Raji (cell line): ENCODE results near the gene RBM33.

Experiments
- POLR2A ChIP-seq: IDR thresholded peaks from 2 replicates; pipeline ENCODE4 v1.6.1; 2011; ENCODE audit warnings: low read depth, low read length, control low read depth; ENCODE audit not compliant: insufficient read depth

Gene RBM33

DNA sequence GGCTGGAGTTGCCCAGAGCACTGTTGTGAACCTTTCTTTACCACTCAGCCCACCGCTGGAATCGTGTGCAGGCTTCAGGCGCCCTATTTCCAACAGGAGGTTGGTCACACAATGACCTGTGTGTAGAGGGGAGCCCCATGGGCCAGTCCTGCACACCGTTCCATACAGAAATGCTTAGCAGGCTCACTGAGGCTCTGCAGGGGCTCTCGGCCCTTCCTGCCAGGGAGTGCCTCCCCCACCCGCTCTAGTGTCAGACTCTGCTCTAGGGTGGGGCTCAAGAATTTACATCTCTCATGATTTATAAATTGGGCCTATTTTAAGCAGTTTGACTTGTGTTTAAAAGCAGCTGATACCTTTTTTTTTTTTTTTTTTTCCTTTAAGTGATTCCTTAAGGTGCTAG lies 125.8 kb downstream of the RBM33 start:
- TF ChIP-seq POLR2A: no peak

DNA sequence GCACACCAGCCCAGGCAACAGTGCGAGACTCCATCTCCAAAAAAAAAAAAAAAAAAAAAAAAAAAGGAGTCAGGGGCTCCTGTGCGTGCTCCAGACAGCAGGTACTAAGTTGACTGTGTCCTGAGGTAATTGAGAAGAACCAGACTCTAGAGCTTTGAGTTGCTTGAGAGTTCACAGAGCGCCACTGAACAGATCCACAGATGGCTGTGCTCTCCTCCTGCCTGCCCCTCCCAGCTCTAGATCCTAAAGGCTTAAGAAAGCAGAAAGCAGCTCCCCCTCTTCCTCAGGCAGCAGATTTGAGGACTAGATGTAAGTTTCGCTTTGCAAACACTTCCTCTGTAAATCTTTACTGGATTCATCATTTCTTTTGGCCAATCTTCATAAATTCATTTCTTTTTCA lies 129.1 kb downstream of the RBM33 start:
- TF ChIP-seq POLR2A: no peak

DNA sequence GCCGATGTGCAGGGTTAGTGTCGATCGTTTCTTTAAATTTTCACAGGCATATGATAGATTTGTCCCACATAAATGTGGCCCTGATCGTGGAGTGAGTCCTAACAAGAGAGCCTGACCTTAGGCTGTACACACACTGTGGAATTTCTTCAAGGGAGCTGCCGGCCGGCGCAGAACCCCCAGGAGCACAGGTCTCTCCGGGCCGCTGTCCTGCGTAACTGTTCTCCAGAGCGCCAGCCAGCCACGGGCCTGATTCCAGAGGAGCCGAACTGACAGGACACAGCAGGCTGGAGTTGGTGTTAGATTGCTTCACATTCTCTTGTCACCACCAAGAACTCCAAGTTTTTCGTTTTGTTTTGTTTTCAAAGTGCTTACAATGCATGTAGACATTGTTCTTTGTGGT lies 130.5 kb downstream of the RBM33 start:
- TF ChIP-seq POLR2A: no peak

DNA sequence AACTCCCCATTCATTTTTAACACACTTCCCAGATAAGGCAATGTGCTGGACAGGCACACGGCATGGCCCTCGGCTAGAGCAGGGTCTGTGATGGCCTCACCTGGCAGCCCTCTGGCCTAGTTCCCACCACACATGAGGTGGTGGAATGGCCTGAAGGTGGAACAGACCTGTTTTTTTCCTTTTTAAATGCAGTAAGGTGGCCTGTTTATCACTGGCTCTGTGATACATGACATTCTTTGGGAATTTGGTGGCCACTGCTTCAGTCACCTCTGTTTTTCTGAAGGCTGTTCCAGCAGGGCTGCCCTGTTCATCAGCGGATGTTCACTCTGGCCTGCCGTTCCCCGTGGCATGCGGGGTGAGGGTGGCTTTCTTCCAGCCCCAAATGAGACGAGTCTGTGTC lies 131.2 kb downstream of the RBM33 start:
- no peak for TF ChIP-seq POLR2A

DNA sequence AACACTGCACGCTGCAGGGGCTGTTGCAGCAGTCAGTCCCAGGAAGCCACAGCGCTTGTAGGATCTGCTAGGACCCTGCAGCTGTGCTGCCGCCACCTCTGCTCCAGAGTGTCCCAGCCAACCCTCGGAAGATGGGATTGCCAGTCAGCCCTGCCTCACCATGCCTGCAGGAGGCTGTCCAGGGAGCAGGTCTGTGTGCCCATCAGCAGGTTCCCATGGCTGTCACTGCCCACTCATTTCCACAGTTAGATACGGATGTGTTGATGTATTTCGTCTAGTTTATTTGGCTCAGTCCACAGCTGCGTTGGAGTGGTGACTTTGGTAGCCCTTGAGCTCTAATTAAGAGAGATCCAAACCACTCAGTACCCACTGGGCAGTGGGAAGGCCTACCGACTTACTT lies 132.1 kb downstream of the RBM33 start:
- TF ChIP-seq POLR2A: no peak

DNA sequence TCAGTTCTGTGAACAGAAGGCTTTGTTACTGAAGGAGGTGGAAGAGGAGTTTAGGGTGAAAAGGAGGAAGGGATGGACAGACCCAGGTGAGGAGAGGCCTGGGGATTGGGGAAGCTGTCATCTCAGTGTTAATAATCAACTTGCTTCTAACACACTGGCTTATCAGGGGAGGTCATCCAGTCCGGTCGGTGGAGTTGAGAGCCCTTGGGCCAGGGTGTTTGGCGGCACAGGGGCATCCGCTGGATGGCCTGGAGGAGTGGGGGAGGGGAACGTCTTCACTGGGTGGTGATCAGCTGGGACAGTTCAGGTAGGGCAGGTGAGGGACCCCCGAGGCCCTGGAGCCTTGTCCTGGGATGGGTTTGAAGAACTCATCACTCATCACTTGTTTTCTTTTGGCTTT lies 133.9 kb downstream of the RBM33 start:
- no peak for TF ChIP-seq POLR2A

DNA sequence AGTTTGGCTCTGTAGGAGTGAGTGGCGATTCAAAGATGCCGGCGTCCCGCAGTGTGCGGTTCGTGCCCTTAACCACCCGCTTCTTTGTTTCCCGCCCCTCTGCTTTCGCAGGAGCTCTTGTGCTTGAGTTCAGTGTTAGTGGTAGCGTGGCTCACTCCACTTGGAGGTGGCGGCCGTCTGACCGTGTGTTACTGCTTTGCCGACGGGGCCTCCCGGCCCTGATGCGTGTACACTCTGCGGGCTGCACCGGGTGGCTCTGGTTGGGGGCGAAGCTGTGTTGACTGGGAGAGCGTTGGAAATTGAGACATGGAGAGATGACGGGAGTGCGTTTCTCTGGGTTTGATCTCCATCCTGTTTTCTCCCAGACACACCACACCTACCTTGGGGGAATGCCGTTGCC lies 136.4 kb downstream of the RBM33 start:
- no peak for TF ChIP-seq POLR2A

DNA sequence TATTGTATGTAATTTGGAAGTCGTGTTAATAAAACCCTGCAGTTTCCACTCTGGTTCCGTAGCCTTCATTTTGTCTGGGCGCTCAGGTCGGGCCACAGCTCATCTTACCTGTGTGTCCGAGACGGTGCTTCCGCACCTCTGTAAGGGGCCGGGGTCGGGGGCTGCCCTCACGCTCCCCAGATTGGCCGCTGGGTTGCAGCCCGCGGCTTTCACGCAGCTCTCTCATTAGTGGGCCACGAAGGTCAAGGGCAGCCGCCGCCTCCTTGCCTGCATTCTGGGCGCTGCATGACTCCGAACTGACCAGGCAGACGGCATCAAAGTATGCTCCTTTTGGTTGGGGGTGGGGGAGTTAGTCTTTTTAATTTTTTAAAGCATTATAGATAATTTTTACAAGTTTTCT lies 137.0 kb downstream of the RBM33 start:
- TF ChIP-seq POLR2A: no peak

DNA sequence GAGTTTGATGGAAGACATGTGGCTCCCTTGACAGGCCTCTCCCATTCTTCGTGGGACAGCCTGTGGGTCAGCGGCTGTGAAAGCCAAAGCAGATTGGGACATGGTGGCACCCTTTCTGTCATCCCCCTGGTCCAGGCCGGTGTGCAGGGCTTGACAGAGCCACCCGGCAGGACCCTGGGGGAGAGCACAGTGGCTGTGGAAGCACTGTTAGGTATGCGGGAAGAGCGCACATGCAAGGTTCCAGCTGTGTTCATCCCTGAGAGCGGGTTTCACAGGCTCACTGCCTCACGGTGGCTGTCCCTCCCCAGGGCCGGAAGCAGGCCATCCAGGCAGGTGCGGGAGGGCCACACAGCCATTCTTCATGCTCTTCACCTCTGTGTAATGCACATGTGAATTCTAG lies 138.0 kb downstream of the RBM33 start:
- no peak for TF ChIP-seq POLR2A

DNA sequence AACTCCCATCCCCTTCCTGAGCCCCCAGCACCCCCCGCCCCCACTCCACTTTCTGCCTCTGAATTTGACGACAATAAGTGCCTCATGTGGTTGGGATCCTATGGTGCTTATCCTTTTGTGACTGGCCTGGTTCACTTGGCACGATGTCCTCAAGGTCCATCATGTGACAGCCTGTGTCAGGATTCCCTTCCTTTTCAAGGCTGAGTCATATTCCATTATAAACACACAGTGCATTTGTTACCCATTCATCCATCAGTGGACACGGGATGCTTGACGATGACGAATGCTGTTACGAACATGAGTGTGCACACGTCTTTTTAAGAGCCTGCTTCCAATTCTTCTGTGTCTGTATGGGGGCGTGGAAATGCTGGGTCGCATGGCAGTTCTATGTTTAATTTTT lies 141.1 kb downstream of the RBM33 start:
- TF ChIP-seq POLR2A: no peak

DNA sequence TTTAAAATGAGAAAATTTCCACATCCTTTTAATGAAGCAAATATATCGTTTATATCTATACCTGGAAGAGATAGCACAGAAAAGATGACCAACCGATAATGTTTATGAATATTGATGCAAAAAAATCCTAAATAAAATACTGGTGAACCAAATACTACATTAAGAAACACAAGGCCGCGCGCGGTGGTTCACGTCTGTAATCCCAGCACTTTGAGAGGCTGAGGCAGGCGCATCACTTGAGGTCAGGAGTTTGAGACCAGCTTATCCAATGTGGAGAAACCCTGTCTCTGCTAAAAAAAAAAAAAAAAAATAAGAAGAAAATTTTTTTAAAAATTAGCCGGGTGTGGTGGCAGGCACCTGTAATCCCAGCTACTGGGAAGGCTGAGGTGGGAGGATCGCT lies 142.0 kb downstream of the RBM33 start:
- TF ChIP-seq POLR2A: no peak

DNA sequence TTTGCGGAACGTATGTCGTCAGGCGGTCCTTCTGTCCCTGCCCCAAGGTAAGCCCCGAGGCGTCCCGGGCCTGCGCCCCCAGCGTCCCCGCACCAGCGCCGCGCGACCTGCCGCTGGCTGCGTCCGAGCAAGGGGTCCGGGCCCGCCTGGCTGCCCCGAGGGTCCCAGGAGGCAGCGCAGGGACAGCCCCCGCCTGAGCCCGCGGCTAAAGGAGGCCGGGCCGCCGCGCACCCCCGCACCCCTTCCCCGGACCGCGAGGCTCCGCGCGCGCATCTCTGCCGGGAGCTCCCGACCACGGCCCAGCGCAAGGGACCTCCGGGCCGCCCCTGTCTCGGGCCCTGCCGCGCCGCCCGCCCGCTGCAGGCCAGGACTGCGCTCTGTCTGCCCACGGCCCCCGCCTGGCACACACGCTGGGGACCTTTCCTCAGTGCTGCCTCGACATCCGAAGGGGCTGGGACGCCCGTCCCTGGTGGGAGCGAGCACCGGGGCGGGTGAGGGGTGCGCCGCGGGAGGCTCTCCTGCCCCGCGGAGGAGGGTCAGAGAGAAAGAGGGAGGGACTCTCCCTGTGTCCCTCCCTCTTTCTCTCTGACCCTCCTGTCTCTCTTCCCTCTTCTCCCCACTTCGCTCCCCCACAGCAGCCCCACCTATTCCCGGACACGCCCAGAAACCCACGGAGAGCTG lies 142.8 kb downstream of the RBM33 start:
- no peak for TF ChIP-seq POLR2A

DNA sequence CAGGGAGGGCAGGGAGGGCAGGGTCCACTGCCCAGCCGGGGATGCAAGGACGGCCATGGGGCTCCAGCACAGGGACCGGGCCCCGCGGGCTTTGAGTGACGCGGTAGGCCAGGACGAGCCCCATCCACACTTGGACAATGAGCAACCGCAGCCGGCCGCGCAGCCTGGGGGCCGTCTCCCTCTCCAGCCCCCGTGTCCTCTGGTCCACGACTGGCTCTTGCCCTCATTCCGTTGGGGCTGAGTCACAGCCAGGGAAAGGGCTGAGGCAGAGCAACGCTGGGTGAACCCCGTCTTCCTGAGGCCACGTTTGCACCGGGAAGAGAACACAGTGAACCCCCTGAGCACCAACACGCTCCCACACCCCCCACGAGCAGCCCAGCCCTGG lies 144.1 kb downstream of the RBM33 start:
- no peak for TF ChIP-seq POLR2A

DNA sequence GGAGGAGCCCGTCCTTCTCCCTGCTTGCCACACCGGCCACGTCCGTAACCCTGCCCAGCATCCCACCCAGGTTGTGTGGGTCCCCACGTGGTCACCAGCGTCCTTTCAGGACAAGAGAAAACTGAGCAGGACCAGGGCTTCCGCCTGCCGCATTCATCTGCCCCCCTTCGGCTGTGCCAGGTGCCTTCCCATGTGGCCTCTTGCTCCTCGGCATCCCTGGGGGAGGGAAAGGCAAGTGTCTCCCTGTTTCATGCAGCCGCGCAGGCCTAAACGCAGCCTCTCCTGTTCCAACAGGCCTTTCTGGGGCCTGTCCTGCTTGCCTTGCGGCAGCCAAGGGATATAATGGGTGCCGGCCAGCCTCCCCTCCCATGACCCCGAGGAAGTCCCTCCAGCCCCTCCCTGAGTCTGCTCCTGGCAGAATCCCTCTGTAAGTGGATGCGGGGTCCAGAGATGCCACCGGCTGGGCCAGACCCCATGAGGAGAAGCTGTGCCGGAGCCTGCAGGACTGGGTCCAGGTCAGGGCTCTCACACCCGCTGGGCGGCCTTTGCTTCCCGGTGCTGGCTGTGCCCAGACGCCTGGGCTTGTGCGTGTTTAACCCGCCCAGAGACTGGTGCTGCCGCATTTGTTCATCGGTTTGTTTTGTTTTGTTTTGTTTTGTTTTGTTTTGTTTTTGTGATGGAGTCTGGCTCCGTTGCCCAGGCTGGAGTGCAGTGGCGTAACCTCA lies 144.7 kb downstream of the RBM33 start:
- TF ChIP-seq POLR2A: no peak

DNA sequence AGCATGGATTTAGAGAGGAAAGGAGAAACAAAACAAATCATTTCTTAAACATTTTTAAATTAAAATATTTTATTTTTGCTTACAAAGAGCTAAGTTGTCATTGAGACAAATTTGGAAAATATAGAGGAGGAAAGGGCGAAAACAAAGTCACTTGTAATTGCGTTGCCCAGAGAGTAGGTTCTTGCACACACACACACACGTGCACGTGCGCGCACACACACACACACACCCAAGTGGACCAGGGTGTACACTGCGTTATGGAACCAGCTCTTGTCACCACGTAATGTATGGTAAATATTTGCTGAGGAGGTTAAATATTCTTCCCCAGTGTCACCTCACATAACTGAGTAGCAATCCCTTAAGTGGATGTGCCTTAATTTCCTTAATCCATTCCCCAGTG lies 146.2 kb downstream of the RBM33 start:
- TF ChIP-seq POLR2A: no peak

DNA sequence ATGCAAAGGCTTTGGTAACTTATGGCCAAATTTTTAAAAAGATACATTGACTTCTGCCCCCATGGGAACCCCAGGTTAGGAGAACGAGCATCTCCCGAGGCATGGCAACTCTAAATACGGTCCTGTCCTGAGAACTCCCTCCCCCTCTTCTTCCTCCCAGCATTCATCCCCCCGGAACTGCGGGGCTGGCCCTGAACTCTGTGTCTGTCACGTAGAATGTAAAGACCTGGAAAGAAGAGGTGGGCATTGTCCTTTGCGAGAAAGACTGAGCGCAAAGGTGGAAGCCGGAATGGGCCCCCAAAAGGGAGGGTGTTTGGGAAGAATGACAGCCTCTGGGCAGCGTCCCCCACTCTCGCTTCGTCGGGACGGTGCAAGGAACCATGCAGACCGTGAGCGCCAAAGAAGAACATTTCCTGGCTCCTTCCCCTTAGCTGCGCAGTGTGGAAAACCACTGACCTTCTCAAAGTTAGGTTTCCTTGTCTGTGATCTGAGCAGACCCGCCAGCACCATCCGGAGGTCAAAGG lies 146.8 kb downstream of the RBM33 start:
- no peak for TF ChIP-seq POLR2A

DNA sequence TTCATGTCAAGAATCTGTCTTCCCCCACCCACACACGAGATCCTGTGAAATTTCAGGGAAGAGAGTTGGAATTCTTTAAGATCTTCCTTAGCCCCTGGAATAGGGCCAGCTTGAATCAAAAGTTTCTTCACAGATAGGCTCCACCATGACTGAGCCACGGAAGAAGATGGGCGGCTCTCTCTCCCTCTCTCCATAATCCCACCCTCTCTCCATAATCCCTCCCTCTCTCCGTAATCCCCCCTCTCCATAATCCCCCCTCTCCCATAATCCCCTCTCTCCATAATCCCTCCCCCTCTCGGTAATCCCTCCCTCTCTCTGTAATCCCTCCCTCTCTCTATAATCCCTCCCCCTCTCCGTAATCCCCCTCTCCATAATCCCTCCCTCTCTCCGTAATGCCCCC lies 147.4 kb downstream of the RBM33 start:
- no peak for TF ChIP-seq POLR2A
